OCI-LY1 (cell line): ENCODE results near the gene TAS1R2.

ENCODE experiments used
- H2AFZ ChIP-seq: fragments of 200-600 bp; sonication (generic), shearing (Covaris generic); 2 replicates; pipeline ENCODE4 v1.6.0; 2014; ENCODE audit warnings: antibody characterized with exemption, mild to moderate bottlenecking, low read length
- H3F3A ChIP-seq: fragments of 200-600 bp; sonication (generic), shearing (Covaris generic); 2 replicates; pipeline ENCODE4 v1.6.0; 2014; ENCODE audit warnings: mild to moderate bottlenecking, antibody characterized with exemption, low read length, moderate library complexity; ENCODE audit not compliant: insufficient read depth
- H3K27ac ChIP-seq: fragments of 200-600 bp; sonication (generic); 2 replicates; pipeline ENCODE4 v1.5.1; 2014; ENCODE audit warnings: low read length, mixed run types, mild to moderate bottlenecking, low read depth; ENCODE audit not compliant: poor library complexity, severe bottlenecking
- H3K27me3 ChIP-seq: fragments of 200-600 bp; sonication (generic); 2 replicates; pipeline ENCODE4 v1.6.0; 2014; ENCODE audit warnings: antibody characterized with exemption, mild to moderate bottlenecking, low read length, moderate library complexity; ENCODE audit not compliant: insufficient read depth
- H3K36me3 ChIP-seq: fragments of 200-600 bp; sonication (generic); 2 replicates; pipeline ENCODE4 v1.6.1; 2014; ENCODE audit warnings: mild to moderate bottlenecking, antibody characterized with exemption, low read length, moderate library complexity, mixed read lengths; ENCODE audit not compliant: insufficient read depth
- H3K4me1 ChIP-seq: fragments of 200-600 bp; sonication (generic); 2 replicates; pipeline ENCODE4 v1.5.1; 2014; ENCODE audit warnings: mild to moderate bottlenecking, low read length, moderate library complexity; ENCODE audit not compliant: insufficient read depth, severe bottlenecking
- H3K4me2 ChIP-seq: fragments of 200-600 bp; sonication (generic), shearing (Covaris generic); 2 replicates; pipeline ENCODE4 v1.6.1; 2014; ENCODE audit warnings: low read length
- H3K4me3 ChIP-seq: fragments of 200-600 bp; sonication (generic); 2 replicates; pipeline ENCODE4 v1.5.1; 2014; ENCODE audit warnings: low read length, low read depth, mild to moderate bottlenecking, mixed read lengths; ENCODE audit not compliant: poor library complexity, severe bottlenecking
- H3K79me2 ChIP-seq: fragments of 200-600 bp; shearing (Covaris generic); 2 replicates; pipeline ENCODE4 v1.6.1; 2016; ENCODE audit warnings: mixed run types, low read length, mixed read lengths; ENCODE audit not compliant: insufficient read depth
- H3K9ac ChIP-seq: fragments of 200-600 bp; sonication (generic), shearing (Covaris generic); 2 replicates; pipeline ENCODE4 v1.6.1; 2014; ENCODE audit warnings: mild to moderate bottlenecking, low read length, mixed read lengths
- H3K9me2 ChIP-seq: fragments of 200-600 bp; sonication (generic), shearing (Covaris generic); 2 replicates; pipeline ENCODE4 v1.6.1; 2014; ENCODE audit warnings: low read depth, mild to moderate bottlenecking, low read length, mixed read lengths
- H3K9me3 ChIP-seq: fragments of 200-600 bp; shearing (Covaris generic); 2 replicates; pipeline ENCODE4 v1.6.1; 2014; ENCODE audit warnings: low read length, mixed read lengths
- H4K20me1 ChIP-seq: fragments of 200-600 bp; sonication (generic), shearing (Covaris generic); 2 replicates; pipeline ENCODE4 v1.6.0; 2016; ENCODE audit warnings: mild to moderate bottlenecking, low read length; ENCODE audit not compliant: insufficient read depth
- EZH2 ChIP-seq: fragments of 200-600 bp; sonication (generic), shearing (Covaris generic); IDR thresholded peaks from 2 replicates; pipeline ENCODE4 v1.8.0; 2017; ENCODE audit warnings: borderline replicate concordance, mixed run types, mild to moderate bottlenecking, antibody characterized with exemption, low read length, moderate library complexity, mixed read lengths
- TF ChIP-seq, protein P1 (sequence below): fragments of 200-600 bp; sonication (generic), shearing (Covaris generic); IDR thresholded peaks from 2 replicates; pipeline ENCODE4 v1.5.1; 2017; ENCODE audit warnings: mild to moderate bottlenecking, antibody characterized with exemption, low read length, moderate library complexity, mixed read lengths

Gene TAS1R2

GRCh38 chr1:18859560-18859959 is at the start of gene TAS1R2:
Gene TAS1R2, minus strand, starts transcription at chr1:18859660. Its CDS starts 0 bp downstream, at chr1:18859660.
- Histone ChIP-seq H4K20me1 (no peaks in the 10 kb centered on the region), H3K4me2 (no peak within 1 kb of the TSS), H3F3A (no peaks in the 10 kb centered on the region), H3K9me3 (no peaks in the 10 kb centered on the region), H3K36me3 (no peaks in the 10 kb centered on the region), H3K27me3 (no peaks in the 10 kb centered on the region; the same call in 1 of the 2 replicates), H3K79me2 (no peaks in the 10 kb centered on the region), H3K9me2 (no peaks in the 10 kb centered on the region), H3K4me1 (no peaks in the 10 kb centered on the region), H3K27ac (no peak within 1 kb of the TSS), H2AFZ (no peak within 1 kb of the TSS), H3K9ac (no peak within 1 kb of the TSS), H3K4me3 (no peak within 1 kb of the TSS)
- TF ChIP-seq EZH2, result no peak
- TF ChIP-seq, protein P1, sequence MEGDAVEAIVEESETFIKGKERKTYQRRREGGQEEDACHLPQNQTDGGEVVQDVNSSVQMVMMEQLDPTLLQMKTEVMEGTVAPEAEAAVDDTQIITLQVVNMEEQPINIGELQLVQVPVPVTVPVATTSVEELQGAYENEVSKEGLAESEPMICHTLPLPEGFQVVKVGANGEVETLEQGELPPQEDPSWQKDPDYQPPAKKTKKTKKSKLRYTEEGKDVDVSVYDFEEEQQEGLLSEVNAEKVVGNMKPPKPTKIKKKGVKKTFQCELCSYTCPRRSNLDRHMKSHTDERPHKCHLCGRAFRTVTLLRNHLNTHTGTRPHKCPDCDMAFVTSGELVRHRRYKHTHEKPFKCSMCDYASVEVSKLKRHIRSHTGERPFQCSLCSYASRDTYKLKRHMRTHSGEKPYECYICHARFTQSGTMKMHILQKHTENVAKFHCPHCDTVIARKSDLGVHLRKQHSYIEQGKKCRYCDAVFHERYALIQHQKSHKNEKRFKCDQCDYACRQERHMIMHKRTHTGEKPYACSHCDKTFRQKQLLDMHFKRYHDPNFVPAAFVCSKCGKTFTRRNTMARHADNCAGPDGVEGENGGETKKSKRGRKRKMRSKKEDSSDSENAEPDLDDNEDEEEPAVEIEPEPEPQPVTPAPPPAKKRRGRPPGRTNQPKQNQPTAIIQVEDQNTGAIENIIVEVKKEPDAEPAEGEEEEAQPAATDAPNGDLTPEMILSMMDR, result no peak

DNA sequence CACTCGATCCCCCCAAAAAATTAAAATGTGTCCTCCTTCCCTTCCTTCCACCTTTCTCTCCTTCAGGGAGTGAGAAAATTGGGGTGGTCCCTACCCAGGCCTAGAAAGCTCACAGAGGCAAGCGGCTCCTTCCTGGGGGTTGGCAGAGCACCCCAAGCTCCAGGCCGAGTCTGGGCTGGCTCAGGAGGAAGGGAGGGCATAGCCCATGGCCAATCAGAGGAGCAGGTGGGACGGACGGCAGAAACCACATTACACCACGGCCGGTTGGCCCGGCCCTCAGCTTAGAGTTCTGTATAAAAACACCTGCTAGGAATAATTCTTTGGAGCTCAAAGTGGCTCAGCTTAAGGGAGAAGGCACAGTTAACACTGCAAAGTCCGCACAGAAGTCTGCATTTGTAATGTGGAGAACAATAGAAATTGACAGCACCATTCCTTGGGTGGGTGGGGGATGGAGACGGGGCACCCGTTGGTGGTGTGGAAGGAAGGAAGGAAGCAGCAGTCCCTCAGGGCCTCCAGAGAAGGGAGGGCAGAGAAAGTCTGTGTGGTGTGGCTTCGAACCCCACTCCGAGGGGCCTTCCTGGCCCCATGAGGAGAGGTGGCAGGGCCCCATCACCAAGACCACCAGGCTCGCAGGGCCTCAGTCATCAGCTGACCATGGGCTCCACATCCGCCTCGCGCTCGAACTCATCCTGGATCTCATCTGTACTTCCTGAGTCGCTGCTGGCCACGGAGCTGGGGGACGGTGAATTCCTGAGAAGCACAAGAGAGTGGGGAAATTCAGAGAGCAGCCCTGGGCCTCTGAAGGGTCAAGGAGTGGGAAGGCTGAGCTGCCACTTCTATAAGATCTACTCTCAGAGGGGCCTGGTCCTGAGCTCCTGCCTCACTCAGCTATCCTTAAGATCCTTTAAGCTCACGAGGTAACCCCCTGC is 48.7 kb upstream of the TAS1R2 start:
- no peaks in the 10 kb centered on the region for H3K79me2 ChIP-seq
- no peaks in the 10 kb centered on the region for H3K9me2 ChIP-seq
- no peaks in the 10 kb centered on the region for H4K20me1 ChIP-seq
- H3K27ac ChIP-seq, result no peak overlapping the region
- no peaks in the 10 kb centered on the region for H3F3A ChIP-seq
- no peak overlapping the region for H3K9ac ChIP-seq
- no peaks in the 10 kb centered on the region for H3K9me3 ChIP-seq
- H3K4me3 ChIP-seq, result no peak overlapping the region
- H3K4me1 ChIP-seq, result no peaks in the 10 kb centered on the region
- no peaks in the 10 kb centered on the region for H3K36me3 ChIP-seq
- H3K27me3 ChIP-seq, result no peaks in the 10 kb centered on the region; the same call in 1 of the 2 replicates
- no peak overlapping the region for H2AFZ ChIP-seq
- no peak overlapping the region for H3K4me2 ChIP-seq
- no peak for TF ChIP-seq EZH2
- TF ChIP-seq, protein P1, result no peak

DNA sequence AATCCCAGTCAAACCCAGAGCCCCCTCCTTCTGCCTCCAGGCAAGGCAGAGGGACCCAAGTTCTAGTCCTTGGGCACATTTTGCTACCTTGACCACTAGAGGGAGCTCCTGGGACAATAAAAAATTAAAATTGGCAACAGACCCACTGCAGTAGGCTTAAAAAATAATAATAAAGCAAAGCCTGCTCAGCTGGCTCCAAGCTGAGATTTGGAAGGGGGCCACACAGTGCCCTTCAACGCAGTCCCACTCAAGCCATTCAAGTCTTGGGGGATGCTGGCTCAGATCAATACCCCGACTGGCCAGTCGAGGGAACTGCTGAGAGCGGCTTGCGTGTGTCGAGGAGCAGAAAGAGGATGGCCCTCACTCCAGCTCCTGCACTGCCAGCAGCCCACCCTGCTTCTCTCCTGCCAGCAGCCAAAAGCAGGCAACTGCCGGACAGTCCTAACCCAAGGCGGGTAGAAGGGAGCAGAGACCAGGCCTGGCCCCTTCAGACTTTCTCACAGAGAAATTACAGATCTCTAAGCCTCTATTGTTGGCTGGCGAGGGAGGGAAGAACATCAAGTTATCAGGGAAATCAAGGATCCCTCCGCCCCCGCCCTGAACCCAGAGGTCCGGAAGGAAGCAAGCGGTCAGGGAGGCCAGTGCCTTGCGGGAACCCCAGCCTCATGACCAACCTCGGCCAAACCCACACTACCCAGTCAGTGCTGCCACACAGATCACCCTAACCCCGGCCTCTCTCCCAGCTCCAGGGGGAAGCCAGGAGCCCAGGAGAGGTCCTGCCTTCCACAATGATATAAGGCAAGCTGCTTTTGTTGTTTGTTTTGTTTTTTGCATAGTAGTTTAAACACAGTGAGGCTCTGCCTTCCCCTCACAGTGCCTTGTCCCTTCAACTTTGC is 47.8 kb upstream of the TAS1R2 start:
- TF ChIP-seq, protein P1, result peak; percentile 93
- no peak for TF ChIP-seq EZH2
- Histone ChIP-seq H3K9ac (no peak overlapping the region), H3K4me3 (no peak overlapping the region), H3K4me2 (no peak overlapping the region), H3F3A (no peaks in the 10 kb centered on the region), H3K9me3 (no peaks in the 10 kb centered on the region), H2AFZ (no peak overlapping the region), H3K9me2 (no peaks in the 10 kb centered on the region), H4K20me1 (no peaks in the 10 kb centered on the region), H3K4me1 (no peaks in the 10 kb centered on the region), H3K27me3 (no peaks in the 10 kb centered on the region; the same call in 1 of the 2 replicates), H3K27ac (no peak overlapping the region), H3K36me3 (no peaks in the 10 kb centered on the region), H3K79me2 (no peaks in the 10 kb centered on the region)
